WTC11 (cell line): ENCODE data around the gene PCK2. TPM values are rescaled to one million over a fixed set of nuclear protein-coding genes. Genes with fewer than 3 reads are reported as not detected.
A peak's percentile ranks its signal among the peaks of the same experiment; 100 is the strongest.

Experiments used
- AFF4 ChIP-seq: sonication (generic); formaldehyde crosslinking; IDR thresholded peaks from 2 replicates; pipeline ENCODE4 v1.8.1; 2023; ENCODE audit warnings: mild to moderate bottlenecking, missing genetic modification reagents, borderline replicate concordance
- ATF2 ChIP-seq: sonication (generic); formaldehyde crosslinking; IDR thresholded peaks from 2 replicates; pipeline ENCODE4 v1.8.1; 2022; ENCODE audit warnings: low read depth, missing genetic modification reagents, borderline replicate concordance
- CREB1 ChIP-seq: sonication (generic); formaldehyde crosslinking; IDR thresholded peaks from 2 replicates; pipeline ENCODE4 v1.8.0; 2023; ENCODE audit warnings: mild to moderate bottlenecking, missing genetic modification reagents
- FOXK1 ChIP-seq: sonication (generic); formaldehyde crosslinking; IDR thresholded peaks from 2 replicates; pipeline ENCODE4 v1.8.0; 2022; ENCODE audit warnings: mild to moderate bottlenecking, moderate library complexity, missing genetic modification reagents
- KAT7 ChIP-seq: sonication (generic); formaldehyde crosslinking; IDR thresholded peaks from 2 replicates; pipeline ENCODE4 v1.8.1; 2023; ENCODE audit warnings: missing genetic modification reagents, mild to moderate bottlenecking, borderline replicate concordance
- NFYB ChIP-seq: sonication (generic); formaldehyde crosslinking; conservative IDR thresholded peaks from 2 replicates; pipeline ENCODE4 v1.8.0; 2022; ENCODE audit warnings: low read depth, missing genetic modification reagents
- RORB ChIP-seq: fragments of 250-450 bp; sonication (Bioruptor Pico); IDR thresholded peaks from 2 replicates; pipeline ENCODE4 v1.9.0; 2021; ENCODE audit warnings: mild to moderate bottlenecking
- ZMAT4 ChIP-seq: fragments of 250-450 bp; sonication (Bioruptor Pico); IDR thresholded peaks from 2 replicates; pipeline ENCODE4 v1.9.0; 2021; ENCODE audit warnings: mild to moderate bottlenecking
- ZNF232 ChIP-seq: sonication (generic); formaldehyde crosslinking; IDR thresholded peaks from 2 replicates; pipeline ENCODE4 v1.8.0; 2022; ENCODE audit warnings: mild to moderate bottlenecking, missing genetic modification reagents
- ZNF263 ChIP-seq: sonication (generic); formaldehyde crosslinking; IDR thresholded peaks from 2 replicates; pipeline ENCODE4 v1.8.1; 2022; ENCODE audit warnings: low read depth, mild to moderate bottlenecking, moderate library complexity, missing genetic modification reagents
- ZNF317 ChIP-seq: sonication (generic); formaldehyde crosslinking; IDR thresholded peaks from 2 replicates; pipeline ENCODE4 v1.8.1; 2023; ENCODE audit warnings: low read depth, mild to moderate bottlenecking, moderate library complexity, missing genetic modification reagents, borderline replicate concordance
- ZNF671 ChIP-seq: fragments of 250-450 bp; sonication (Bioruptor Pico); IDR thresholded peaks from 2 replicates; pipeline ENCODE4 v1.8.0; 2021; ENCODE audit warnings: mild to moderate bottlenecking
- ZSCAN18 ChIP-seq: fragments of 250-450 bp; sonication (Bioruptor Pico); IDR thresholded peaks from 2 replicates; pipeline ENCODE4 v2.1.2; 2022; ENCODE audit warnings: mild to moderate bottlenecking, moderate library complexity
- total RNA-seq: library from RNA; stranded (reverse); gene quantifications from 3 replicates; pipeline ENCODE4 v1.2.3, GENCODE V29; 2021
- TF ChIP-seq, protein P1 (sequence below): sonication (generic); formaldehyde crosslinking; IDR thresholded peaks from 2 replicates; pipeline ENCODE4 v1.8.1; 2023; ENCODE audit warnings: mild to moderate bottlenecking, missing genetic modification reagents, moderate library complexity
- TF ChIP-seq, protein P2 (sequence below): fragments of 250-450 bp; sonication (Bioruptor Pico); IDR thresholded peaks from 2 replicates; pipeline ENCODE4 v1.9.0; 2021; ENCODE audit warnings: moderate library complexity, mild to moderate bottlenecking, inconsistent platforms, borderline replicate concordance
- TF ChIP-seq, protein P3 (sequence below): sonication (generic); formaldehyde crosslinking; IDR thresholded peaks from 2 replicates; pipeline ENCODE4 v1.8.0; 2022; ENCODE audit warnings: mild to moderate bottlenecking, missing genetic modification reagents
- TF ChIP-seq, protein P4 (sequence below): sonication (generic); formaldehyde crosslinking; IDR thresholded peaks from 2 replicates; pipeline ENCODE4 v1.8.1; 2022; ENCODE audit warnings: mild to moderate bottlenecking, missing genetic modification reagents, moderate library complexity, borderline replicate concordance
- TF ChIP-seq, protein P5 (sequence below): sonication (generic); formaldehyde crosslinking; IDR thresholded peaks from 2 replicates; pipeline ENCODE4 v1.8.1; 2023; ENCODE audit warnings: mild to moderate bottlenecking, moderate library complexity, missing genetic modification reagents
- TF ChIP-seq, protein P6 (sequence below): sonication (generic); formaldehyde crosslinking; IDR thresholded peaks from 2 replicates; pipeline ENCODE4 v1.8.1; 2022; ENCODE audit warnings: mild to moderate bottlenecking, moderate library complexity, missing genetic modification reagents
- TF ChIP-seq, protein P7 (sequence below): sonication (generic); formaldehyde crosslinking; IDR thresholded peaks from 2 replicates; pipeline ENCODE4 v1.8.0; 2022; ENCODE audit warnings: mild to moderate bottlenecking, missing genetic modification reagents

The PCK2 gene
- total RNA-seq, 1 experiment from 2014 or later: 67.0 TPM

DNA sequence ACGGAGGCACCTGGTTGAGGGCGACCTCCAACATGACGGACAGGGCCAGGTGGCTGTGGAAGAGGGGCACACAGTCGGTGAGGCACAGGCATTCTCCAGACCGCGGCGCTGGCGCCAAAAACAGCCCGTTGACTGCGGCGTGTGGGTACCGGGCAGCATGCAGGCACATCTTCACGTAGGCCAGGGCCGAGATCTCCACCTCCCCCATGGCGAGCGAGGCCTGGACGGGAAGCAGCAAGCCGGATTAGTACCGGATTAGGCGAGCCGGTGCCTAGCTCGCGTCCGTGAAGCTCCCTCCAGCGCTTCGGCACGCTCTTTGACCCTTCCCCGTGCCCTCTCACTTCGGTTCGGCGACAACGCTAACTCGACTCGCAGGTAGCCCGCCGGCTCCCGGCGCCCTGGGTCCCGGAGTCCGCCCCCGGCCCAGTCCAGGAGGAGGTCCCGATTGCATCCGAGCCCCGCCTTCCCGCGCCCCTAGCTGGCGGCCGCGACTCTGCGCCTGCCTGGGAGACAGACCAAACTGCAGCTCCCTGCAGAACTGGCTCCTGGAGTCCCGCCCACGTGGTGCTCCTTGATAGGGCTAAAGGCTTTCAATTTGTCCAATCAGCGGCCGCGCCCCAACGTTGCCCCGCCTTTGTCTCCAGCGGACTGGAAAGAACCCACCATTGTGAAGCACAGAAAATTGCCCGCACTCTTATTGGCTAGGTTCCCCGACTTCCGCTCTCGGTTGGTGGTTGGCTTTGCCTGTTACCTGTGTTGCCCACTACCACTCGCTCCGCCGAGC lies 47.2 kb downstream of the PCK2 start, which contains the start of gene EMC9 (continued):
- TF ChIP-seq, protein P1, sequence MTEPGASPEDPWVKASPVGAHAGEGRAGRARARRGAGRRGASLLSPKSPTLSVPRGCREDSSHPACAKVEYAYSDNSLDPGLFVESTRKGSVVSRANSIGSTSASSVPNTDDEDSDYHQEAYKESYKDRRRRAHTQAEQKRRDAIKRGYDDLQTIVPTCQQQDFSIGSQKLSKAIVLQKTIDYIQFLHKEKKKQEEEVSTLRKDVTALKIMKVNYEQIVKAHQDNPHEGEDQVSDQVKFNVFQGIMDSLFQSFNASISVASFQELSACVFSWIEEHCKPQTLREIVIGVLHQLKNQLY: no peak
- TF ChIP-seq, protein P2, sequence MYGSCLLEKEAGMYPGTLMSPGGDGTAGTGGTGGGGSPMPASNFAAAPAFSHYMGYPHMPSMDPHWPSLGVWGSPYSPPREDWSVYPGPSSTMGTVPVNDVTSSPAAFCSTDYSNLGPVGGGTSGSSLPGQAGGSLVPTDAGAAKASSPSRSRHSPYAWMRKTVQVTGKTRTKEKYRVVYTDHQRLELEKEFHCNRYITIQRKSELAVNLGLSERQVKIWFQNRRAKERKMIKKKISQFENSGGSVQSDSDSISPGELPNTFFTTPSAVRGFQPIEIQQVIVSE (CRISPR knock-in tag): no peak
- TF ChIP-seq AFF4 (no peak), FOXK1 (CRISPR knock-in tag) (peak; percentile 11; the same call in 1 of the 2 replicates), CREB1 (CRISPR knock-in tag) (0 out of 2 replicates have a peak, but pooled peaks have one; percentile 9), ZMAT4 (CRISPR knock-in tag) (no peak), ZNF671 (no peak), ZSCAN18 (CRISPR knock-in tag) (no peak), ZNF232 (no peak; the same call in 1 of the 2 replicates), NFYB (peak; percentile 90), ATF2 (peak; percentile 30; the same call in 1 of the 2 replicates), RORB (CRISPR knock-in tag) (no peak), ZNF263 (CRISPR knock-in tag) (no peak), ZNF317 (CRISPR knock-in tag) (no peak), KAT7 (CRISPR knock-in tag) (no peak)
- TF ChIP-seq, protein P3, sequence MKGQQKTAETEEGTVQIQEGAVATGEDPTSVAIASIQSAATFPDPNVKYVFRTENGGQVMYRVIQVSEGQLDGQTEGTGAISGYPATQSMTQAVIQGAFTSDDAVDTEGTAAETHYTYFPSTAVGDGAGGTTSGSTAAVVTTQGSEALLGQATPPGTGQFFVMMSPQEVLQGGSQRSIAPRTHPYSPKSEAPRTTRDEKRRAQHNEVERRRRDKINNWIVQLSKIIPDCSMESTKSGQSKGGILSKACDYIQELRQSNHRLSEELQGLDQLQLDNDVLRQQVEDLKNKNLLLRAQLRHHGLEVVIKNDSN (CRISPR knock-in tag): peak; percentile 82
- TF ChIP-seq, protein P4, sequence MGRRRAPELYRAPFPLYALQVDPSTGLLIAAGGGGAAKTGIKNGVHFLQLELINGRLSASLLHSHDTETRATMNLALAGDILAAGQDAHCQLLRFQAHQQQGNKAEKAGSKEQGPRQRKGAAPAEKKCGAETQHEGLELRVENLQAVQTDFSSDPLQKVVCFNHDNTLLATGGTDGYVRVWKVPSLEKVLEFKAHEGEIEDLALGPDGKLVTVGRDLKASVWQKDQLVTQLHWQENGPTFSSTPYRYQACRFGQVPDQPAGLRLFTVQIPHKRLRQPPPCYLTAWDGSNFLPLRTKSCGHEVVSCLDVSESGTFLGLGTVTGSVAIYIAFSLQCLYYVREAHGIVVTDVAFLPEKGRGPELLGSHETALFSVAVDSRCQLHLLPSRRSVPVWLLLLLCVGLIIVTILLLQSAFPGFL: peak; percentile 52; the same call in 1 of the 2 replicates
- TF ChIP-seq, protein P5, sequence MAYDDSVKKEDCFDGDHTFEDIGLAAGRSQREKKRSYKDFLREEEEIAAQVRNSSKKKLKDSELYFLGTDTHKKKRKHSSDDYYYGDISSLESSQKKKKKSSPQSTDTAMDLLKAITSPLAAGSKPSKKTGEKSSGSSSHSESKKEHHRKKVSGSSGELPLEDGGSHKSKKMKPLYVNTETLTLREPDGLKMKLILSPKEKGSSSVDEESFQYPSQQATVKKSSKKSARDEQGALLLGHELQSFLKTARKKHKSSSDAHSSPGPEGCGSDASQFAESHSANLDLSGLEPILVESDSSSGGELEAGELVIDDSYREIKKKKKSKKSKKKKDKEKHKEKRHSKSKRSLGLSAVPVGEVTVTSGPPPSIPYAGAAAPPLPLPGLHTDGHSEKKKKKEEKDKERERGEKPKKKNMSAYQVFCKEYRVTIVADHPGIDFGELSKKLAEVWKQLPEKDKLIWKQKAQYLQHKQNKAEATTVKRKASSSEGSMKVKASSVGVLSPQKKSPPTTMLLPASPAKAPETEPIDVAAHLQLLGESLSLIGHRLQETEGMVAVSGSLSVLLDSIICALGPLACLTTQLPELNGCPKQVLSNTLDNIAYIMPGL (CRISPR knock-in tag): peak; percentile 84; the same call in 1 of the 2 replicates
- TF ChIP-seq, protein P6, sequence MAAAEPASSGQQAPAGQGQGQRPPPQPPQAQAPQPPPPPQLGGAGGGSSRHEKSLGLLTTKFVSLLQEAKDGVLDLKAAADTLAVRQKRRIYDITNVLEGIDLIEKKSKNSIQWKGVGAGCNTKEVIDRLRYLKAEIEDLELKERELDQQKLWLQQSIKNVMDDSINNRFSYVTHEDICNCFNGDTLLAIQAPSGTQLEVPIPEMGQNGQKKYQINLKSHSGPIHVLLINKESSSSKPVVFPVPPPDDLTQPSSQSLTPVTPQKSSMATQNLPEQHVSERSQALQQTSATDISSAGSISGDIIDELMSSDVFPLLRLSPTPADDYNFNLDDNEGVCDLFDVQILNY: peak; percentile 84
- TF ChIP-seq, protein P7, sequence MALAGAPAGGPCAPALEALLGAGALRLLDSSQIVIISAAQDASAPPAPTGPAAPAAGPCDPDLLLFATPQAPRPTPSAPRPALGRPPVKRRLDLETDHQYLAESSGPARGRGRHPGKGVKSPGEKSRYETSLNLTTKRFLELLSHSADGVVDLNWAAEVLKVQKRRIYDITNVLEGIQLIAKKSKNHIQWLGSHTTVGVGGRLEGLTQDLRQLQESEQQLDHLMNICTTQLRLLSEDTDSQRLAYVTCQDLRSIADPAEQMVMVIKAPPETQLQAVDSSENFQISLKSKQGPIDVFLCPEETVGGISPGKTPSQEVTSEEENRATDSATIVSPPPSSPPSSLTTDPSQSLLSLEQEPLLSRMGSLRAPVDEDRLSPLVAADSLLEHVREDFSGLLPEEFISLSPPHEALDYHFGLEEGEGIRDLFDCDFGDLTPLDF (CRISPR knock-in tag): no peak
